LNCAP (cell line): ENCODE results near the gene DPEP1.
A peak's percentile ranks its signal among the peaks of the same experiment; 100 is the strongest.

Experiments used
- TF ChIP-seq, protein P1 (sequence below): fragments of 450-650 bp; IDR thresholded peaks from 2 replicates; pipeline ENCODE4 v1.5.1; 2017; ENCODE audit warnings: mild to moderate bottlenecking

DPEP1 gene

DNA sequence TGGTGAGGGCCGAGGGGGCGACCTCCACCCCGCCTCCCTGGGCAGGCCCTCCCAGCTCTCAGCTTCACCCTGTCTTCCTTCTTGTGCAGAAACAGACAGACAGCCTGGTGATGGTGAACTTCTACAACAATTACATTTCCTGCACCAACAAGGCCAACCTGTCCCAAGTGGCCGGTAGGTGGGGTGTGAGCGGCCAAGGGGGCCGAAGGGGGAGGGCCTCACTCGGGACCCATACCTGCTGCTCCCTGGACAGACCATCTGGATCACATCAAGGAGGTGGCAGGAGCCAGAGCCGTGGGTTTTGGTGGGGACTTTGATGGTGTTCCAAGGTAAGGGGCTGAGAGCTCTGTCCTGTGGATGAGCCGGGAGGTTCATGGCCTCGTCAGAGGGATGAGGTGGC, 23.9 kb downstream of the DPEP1 start:
- TF ChIP-seq, protein P1, sequence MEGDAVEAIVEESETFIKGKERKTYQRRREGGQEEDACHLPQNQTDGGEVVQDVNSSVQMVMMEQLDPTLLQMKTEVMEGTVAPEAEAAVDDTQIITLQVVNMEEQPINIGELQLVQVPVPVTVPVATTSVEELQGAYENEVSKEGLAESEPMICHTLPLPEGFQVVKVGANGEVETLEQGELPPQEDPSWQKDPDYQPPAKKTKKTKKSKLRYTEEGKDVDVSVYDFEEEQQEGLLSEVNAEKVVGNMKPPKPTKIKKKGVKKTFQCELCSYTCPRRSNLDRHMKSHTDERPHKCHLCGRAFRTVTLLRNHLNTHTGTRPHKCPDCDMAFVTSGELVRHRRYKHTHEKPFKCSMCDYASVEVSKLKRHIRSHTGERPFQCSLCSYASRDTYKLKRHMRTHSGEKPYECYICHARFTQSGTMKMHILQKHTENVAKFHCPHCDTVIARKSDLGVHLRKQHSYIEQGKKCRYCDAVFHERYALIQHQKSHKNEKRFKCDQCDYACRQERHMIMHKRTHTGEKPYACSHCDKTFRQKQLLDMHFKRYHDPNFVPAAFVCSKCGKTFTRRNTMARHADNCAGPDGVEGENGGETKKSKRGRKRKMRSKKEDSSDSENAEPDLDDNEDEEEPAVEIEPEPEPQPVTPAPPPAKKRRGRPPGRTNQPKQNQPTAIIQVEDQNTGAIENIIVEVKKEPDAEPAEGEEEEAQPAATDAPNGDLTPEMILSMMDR = no peak

GRCh38 chr16:89638455-89638854, 25.0 kb downstream of the DPEP1 start:
- TF ChIP-seq, protein P1 = no peak

- TF ChIP-seq, protein P1 = no peak
Measured at GRCh38 chr16:89639385-89639784, 25.9 kb downstream of the DPEP1 start.

- TF ChIP-seq, protein P1 = 0 out of 2 replicates have a peak, but pooled peaks have one; percentile 3
Measured at GRCh38 chr16:89641458-89642119, 28.1 kb downstream of the DPEP1 start.

DNA sequence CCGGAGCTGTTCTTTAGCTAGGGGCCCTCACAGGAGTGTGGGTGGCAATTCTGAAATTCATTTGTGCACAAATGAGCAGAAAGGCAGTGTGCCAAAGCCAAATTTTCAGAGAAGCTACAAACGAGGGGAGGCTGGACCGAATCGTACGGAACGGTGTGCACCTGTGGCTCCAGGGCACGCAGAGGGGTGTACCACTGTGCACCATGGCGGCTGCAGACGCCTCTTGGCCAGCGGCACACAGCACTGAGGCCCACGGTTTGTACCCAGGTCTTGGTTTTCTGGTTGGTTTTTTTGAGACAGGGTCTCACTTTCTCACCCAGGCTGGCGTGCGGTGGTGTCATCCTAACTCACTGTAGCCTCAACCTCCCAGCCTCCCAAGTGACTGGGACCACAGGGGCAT, 29.1 kb downstream of the DPEP1 start:
- TF ChIP-seq, protein P1 = no peak

DNA sequence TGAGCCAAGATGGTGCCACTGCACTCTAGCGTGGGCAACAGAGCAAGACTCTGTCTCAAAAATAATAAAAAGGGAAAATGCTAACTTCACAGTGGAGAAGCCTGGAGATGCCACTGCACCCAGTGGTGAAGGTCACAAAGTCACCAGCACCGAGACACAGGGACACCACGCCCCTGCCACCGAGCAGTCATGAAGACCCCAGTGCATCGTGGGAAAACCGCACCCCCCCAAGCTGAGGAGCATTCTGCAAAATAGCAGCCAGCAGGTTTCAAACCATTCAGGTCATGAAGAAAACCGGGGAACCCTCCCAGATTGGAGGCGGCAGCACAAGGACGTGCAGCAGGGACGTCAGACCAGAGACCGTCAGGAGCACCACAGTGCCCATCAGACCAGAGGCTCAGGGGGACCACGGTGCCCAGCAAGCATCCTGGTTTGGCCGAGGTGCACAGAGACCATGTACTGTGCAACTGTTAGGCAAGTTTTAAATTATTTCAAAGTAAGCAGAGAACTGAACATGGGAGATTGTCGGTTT, 30.4 kb downstream of the DPEP1 start:
- TF ChIP-seq, protein P1 = no peak

GRCh38 chr16:89645122-89645521, 31.7 kb downstream of the DPEP1 start:
- TF ChIP-seq, protein P1 = no peak
